GM18526 (cell line): Measurements from ENCODE around the gene CTU2.

ENCODE experiments used
- POLR2A ChIP-seq: IDR thresholded peaks from 3 replicates; pipeline ENCODE4 v1.6.1; 2011; ENCODE audit not compliant: insufficient read length; ENCODE audit errors: extremely low read depth

The CTU2 gene

DNA sequence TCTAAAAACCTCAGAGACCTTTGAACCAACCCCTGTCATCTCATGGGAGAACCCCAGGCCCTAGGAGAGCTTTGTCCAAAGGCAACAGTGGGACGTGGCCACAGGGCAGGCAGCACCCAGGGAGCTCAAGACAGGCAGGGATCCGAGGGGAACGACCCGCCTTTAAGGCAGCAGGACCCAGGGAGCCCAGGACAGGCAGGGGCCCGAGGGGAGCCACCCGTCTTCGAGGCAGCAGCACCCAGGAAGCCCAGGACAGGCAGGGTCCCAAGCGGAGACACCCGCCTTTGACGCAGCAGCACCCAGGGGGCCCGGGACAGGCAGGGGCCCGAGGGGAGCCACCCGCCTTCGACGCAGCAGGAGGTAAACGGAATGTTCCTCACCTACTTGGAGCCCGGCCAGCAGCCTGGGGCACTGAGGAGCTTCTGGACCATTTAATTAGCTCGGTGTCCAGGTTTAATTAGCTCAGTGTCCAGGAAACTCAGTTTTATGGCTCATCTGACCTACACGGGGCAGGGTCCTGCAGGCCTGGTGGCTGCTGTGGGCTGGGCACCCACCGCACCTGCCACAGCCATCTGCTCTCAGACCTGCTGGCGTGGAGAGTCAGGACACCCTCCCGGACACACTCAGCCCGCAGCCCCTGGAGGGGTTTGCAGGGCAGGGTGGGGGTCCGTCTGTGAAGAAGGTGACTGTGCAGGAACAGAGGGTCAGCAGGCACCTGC is 54.3 kb downstream of the CTU2 start:
- TF ChIP-seq POLR2A = no peak

DNA sequence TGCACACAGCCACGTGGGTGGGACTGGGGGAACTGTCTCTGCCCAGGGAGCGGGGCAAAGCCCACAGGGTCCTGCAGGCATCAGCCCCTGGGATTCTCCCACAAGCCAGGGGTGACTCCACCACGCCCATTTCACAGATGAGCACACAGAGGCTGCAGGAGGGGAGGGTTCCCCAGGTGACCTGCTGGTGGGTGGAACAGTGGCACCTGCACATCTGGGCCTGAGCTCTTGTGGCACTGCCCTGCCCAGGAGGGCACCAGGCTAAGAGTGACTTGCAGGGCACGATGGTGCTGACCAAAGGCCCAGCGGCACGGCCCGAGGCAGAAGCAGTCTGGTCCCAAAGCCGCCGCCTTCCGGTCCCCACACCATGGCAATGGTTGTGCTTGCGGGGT is 54.8 kb downstream of the CTU2 start:
- TF ChIP-seq POLR2A = no peak

GRCh38 chr16:88761830-88762229 is 55.5 kb downstream of the CTU2 start:
- no peak for TF ChIP-seq POLR2A

DNA sequence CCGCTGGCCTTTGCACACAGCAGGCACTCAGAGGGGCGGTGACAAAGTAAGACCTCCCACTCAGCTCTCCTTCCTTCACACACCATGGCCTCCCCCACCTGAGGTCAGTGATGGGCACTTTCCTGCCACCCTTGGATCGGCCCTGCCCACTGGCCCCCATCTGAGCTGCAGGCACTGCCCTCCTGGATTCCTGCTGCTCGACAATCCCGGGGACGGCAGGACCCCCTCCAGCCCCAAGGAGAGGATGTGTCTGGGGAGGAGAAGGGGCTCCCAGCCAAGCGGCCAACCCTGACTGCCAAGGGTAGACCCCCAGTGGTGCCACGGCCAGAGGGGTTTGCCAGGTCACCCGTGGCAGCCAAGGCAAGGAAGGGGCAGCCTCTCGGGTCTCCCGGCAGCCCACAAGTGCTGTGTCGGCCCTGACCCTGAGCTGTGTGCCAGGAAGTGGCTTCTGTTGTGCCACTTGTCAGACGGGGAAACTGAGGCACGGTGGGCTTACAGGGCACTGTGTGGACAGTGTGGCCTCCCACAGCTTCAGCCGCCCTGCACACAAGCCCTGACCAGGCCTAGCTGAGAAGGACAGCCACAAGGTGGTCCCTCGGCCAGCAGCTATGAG is 56.1 kb downstream of the CTU2 start:
- no peak for TF ChIP-seq POLR2A

- TF ChIP-seq POLR2A = no peak
These were observed 56.6 kb downstream of the CTU2 start for GRCh38 chr16:88762941-88763340.

DNA sequence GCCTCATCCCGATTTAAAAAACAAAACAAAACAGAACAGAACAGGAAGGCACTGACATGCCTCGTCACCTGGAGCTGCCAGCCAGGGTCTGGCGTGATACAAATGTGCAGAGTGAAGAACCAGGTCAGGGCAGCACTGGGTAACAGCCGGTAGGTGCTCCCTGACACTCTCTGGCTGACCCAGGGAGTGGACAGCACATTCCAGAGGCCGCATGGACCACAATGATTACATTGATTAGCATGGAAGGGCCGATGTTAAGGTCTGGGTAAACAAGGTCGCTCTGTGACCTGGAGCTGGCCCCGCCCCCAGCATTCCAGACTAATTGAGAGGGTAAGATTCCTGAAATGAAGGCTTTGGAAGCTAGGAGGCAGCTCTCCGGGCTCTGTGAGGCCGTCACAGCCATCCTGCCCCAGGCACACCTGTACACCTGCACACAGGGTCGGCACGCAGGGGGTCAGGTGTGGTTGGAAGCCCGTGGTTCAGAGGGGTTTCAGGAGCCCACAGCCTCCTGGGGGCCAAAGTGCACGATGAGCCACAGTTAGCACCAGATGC is 57.3 kb downstream of the CTU2 start:
- no peak for TF ChIP-seq POLR2A

DNA sequence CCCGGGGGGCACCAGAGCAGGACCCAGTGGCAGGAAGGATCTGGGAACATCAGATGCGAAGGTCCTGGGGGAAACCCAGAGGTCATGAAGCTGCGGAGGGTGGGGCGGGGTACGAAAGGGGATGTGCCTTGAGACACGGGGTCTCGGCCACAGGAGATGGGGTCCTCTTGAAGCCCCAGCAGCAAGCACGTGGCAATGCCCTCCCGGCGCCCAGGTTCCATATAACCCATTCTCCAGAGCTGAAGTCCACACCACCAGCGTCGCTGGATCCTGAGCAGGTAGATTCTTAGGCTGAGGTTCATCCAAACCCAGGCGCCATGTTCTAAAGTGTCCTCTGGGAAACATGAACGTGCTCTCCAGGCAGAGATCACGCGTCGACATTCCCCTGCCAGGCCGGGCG is 57.8 kb downstream of the CTU2 start:
- TF ChIP-seq POLR2A = no peak

- TF ChIP-seq POLR2A = no peak
These were observed 58.6 kb downstream of the CTU2 start for GRCh38 chr16:88764913-88765349.
